ENCODE measurements around the gene TDP1. TPM values are rescaled to one million over a fixed set of nuclear protein-coding genes. Genes with fewer than 3 reads are reported as not detected.
A peak's percentile ranks its signal among the peaks of the same experiment; 100 is the strongest.

TDP1 gene
- total and polyA plus RNA-seq, 2 of the 13 experiments (the other 11 are each of a cell fraction or from before 2014, with no cell fraction given): 16.4 to 31.2 TPM

DNA sequence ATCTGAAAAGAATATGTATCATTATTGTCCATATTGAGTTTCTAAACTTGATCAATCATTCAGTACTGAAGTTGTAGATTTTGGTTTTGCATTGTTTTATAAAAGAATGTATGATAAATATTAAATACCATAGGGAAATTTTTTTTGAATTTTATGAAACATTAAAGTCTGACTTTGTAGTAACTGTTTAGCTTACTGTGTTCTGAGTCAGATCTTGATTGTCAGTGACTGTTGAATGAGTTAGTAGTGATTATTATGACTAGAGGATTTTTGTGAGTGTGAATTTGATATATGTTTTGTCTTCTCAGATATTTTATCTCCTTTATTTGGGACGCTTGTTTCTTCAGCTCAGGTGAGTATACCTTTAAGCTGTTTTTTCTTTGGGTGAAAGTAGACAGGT is 10.1 kb downstream of the TDP1 start (continued):
- TF ChIP-seq, protein P1, sequence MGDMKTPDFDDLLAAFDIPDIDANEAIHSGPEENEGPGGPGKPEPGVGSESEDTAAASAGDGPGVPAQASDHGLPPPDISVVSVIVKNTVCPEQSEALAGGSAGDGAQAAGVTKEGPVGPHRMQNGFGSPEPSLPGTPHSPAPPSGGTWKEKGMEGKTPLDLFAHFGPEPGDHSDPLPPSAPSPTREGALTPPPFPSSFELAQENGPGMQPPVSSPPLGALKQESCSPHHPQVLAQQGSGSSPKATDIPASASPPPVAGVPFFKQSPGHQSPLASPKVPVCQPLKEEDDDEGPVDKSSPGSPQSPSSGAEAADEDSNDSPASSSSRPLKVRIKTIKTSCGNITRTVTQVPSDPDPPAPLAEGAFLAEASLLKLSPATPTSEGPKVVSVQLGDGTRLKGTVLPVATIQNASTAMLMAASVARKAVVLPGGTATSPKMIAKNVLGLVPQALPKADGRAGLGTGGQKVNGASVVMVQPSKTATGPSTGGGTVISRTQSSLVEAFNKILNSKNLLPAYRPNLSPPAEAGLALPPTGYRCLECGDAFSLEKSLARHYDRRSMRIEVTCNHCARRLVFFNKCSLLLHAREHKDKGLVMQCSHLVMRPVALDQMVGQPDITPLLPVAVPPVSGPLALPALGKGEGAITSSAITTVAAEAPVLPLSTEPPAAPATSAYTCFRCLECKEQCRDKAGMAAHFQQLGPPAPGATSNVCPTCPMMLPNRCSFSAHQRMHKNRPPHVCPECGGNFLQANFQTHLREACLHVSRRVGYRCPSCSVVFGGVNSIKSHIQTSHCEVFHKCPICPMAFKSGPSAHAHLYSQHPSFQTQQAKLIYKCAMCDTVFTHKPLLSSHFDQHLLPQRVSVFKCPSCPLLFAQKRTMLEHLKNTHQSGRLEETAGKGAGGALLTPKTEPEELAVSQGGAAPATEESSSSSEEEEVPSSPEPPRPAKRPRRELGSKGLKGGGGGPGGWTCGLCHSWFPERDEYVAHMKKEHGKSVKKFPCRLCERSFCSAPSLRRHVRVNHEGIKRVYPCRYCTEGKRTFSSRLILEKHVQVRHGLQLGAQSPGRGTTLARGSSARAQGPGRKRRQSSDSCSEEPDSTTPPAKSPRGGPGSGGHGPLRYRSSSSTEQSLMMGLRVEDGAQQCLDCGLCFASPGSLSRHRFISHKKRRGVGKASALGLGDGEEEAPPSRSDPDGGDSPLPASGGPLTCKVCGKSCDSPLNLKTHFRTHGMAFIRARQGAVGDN (CRISPR knock-in tag; IDR thresholded peaks at IDR 0.05): no peak

DNA sequence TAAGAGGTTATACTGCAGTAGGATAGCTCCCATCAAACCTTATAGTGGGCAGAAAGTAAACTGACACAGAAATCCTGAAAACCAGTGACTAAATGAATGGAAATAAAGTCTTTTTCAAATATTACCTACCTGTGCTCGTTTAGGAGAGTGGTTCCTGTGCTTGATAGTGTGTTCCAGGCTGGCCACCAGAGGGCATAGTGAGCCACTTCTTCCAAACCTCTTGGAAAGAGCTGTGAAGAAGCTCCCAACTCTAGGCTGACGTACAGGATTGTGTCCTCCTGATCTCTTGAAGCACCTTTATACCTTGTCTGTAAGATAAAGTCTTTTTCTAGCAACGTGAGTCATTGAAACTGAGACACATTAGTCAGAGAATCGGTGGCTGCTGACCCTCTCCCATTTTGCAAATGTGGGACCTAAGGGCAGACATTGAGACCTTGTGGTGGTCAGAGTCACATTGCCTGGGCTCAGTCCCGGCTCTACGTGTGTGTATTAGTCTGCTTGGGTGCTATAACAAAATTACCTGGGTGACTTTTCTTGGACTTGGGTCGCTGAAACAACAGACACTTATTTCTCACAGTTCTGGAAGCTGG is 17.6 kb downstream of the TDP1 start:
- Histone ChIP-seq H3K9ac (ENCODE audit: insufficient read depth, low read depth, low read length) (no peak overlapping the region), H3K4me1 (ENCODE audit: insufficient read depth, low read length) (no peaks in the 10 kb centered on the region), H3K27me3 (ENCODE audit: control insufficient read depth in 1 of 2, insufficient read depth in 2 of 2, low read length in 2 of 2) (no peaks in the 10 kb centered on the region), H4K20me1 (ENCODE audit: insufficient read depth, low read length) (no peaks in the 10 kb centered on the region), H2AFZ (ENCODE audit: low read length) (no peak overlapping the region), H3K27ac (ENCODE audit: extremely low read length, insufficient read depth, low read length) (no peak overlapping the region), H3K4me2 (ENCODE audit: low read depth, low read length) (no peak overlapping the region), H3K79me2 (ENCODE audit: insufficient read depth, low read length) (no peaks in the 10 kb centered on the region), H3K9me3 (ENCODE audit: low read length) (no peaks in the 10 kb centered on the region), H3K4me3 (replicated peaks in 1 of 3; ENCODE audit: insufficient read depth in 1 of 3, low read depth in 2 of 3, low read length in 3 of 3) (no peak overlapping the region), H3K36me3 (replicated peaks in 1 of 2; ENCODE audit: control insufficient read depth in 1 of 2, insufficient read depth in 2 of 2, low read length in 2 of 2) (peaks cover 14 to 53% of the 10 kb centered on the region in 2 experiments)
- CTCF ChIA-PET (ENCODE audit: low intra/inter-chr PET ratio, low total read pairs): interaction anchor here (2.2 to 3.2 kb wide), 2 partner anchors 87 to 262 kb away, joined by 10 to 36 read pairs; no protein-coding TSS in a partner anchor
- in situ Hi-C loops (cut with HindIII; ENCODE audit: extremely low pct_ligation_motif_present, low pct_unique_long_range_greater_than_20kb): loop anchor here (5.0 to 25.0 kb wide), 2 partner anchors 89 to 264 kb away; partner anchors contain the start of gene KCNK13
- DNase-seq (ENCODE audit: low spot score) (peak; percentile 56), ATAC-seq (peak; percentile 96), FAIRE-seq (peak; percentile 76)
- 56% methylated on average over 6 of the region's 7 CpGs for WGBS (ENCODE audit: low lambda C conversion rate)
- BruUV-seq (replicated peaks): no TSS peak
- intact Hi-C loops (cut with micrococcal nuclease; ENCODE audit: unreplicated experiment): loop anchor here (1.0 kb wide), 3 partner anchors 34 to 262 kb away; no protein-coding TSS in a partner anchor
- POLR2A ChIA-PET: interaction anchor here (1.1 kb wide), 1 partner anchor 19 kb away, joined by 3 read pairs; the partner anchor contains the start of gene EFCAB11
- TF ChIP-seq NFKBIZ (CRISPR knock-in tag; IDR thresholded peaks at IDR 0.05) (no peak), STAG1 (CRISPR knock-in tag; IDR thresholded peaks at IDR 0.05) (peak; percentile 68), HOMEZ (CRISPR knock-in tag; IDR thresholded peaks at IDR 0.05; ENCODE audit: low read depth) (no peak), SALL2 (CRISPR knock-in tag; IDR thresholded peaks at IDR 0.05) (no peak), ZNF263 (CRISPR knock-in tag; IDR thresholded peaks at IDR 0.05) (0 out of 2 replicates have a peak, but pooled peaks have one; percentile 32), PHB2 (IDR thresholded peaks at IDR 0.05; ENCODE audit: partially characterized antibody) (no peak), SMC3 (IDR thresholded peaks at IDR 0.05; ENCODE audit: low read length) (peak; percentile 83)
- TF ChIP-seq, protein P2, sequence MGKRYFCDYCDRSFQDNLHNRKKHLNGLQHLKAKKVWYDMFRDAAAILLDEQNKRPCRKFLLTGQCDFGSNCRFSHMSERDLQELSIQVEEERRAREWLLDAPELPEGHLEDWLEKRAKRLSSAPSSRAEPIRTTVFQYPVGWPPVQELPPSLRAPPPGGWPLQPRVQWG (CRISPR knock-in tag; IDR thresholded peaks at IDR 0.05; ENCODE audit: borderline replicate concordance, low read depth): no peak
- TF ChIP-seq, protein P3, sequence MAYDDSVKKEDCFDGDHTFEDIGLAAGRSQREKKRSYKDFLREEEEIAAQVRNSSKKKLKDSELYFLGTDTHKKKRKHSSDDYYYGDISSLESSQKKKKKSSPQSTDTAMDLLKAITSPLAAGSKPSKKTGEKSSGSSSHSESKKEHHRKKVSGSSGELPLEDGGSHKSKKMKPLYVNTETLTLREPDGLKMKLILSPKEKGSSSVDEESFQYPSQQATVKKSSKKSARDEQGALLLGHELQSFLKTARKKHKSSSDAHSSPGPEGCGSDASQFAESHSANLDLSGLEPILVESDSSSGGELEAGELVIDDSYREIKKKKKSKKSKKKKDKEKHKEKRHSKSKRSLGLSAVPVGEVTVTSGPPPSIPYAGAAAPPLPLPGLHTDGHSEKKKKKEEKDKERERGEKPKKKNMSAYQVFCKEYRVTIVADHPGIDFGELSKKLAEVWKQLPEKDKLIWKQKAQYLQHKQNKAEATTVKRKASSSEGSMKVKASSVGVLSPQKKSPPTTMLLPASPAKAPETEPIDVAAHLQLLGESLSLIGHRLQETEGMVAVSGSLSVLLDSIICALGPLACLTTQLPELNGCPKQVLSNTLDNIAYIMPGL (CRISPR knock-in tag; IDR thresholded peaks at IDR 0.05; ENCODE audit: borderline replicate concordance in 1 of 2, low read depth in 1 of 2): no peak
- TF ChIP-seq, protein P4, sequence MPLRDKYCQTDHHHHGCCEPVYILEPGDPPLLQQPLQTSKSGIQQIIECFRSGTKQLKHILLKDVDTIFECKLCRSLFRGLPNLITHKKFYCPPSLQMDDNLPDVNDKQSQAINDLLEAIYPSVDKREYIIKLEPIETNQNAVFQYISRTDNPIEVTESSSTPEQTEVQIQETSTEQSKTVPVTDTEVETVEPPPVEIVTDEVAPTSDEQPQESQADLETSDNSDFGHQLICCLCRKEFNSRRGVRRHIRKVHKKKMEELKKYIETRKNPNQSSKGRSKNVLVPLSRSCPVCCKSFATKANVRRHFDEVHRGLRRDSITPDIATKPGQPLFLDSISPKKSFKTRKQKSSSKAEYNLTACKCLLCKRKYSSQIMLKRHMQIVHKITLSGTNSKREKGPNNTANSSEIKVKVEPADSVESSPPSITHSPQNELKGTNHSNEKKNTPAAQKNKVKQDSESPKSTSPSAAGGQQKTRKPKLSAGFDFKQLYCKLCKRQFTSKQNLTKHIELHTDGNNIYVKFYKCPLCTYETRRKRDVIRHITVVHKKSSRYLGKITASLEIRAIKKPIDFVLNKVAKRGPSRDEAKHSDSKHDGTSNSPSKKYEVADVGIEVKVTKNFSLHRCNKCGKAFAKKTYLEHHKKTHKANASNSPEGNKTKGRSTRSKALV (CRISPR knock-in tag; IDR thresholded peaks at IDR 0.05): 0 out of 2 replicates have a peak, but pooled peaks have one; percentile 59

Data from HepG2 (cell line).